HFFc6 (cell line): Measurements from ENCODE around the gene TSFM. TPM values are rescaled to one million over a fixed set of nuclear protein-coding genes. Genes with fewer than 3 reads are reported as not detected.

Experiments
- DNase-seq: peaks from one replicate; pipeline ENCODE4 v3.0.0-alpha.2; 2018
- H3K27ac Mint-ChIP-seq: 2 replicates; pipeline ENCODE4 v1.8.0; 2020; ENCODE audit warnings: mild to moderate bottlenecking, mixed read lengths
- H3K27me3 Mint-ChIP-seq: 2 replicates; pipeline ENCODE4 v1.8.0; 2021; ENCODE audit warnings: mild to moderate bottlenecking, moderate library complexity, mixed read lengths; ENCODE audit not compliant: insufficient read depth
- H3K36me3 Mint-ChIP-seq: 2 replicates; pipeline ENCODE4 v1.8.0; 2021; ENCODE audit warnings: low read depth, mixed read lengths
- H3K4me1 Mint-ChIP-seq: 2 replicates; pipeline ENCODE4 v1.8.0; 2020; ENCODE audit warnings: low read depth, mixed read lengths
- H3K4me3 Mint-ChIP-seq: 2 replicates; pipeline ENCODE4 v1.8.0; 2020; ENCODE audit warnings: mild to moderate bottlenecking, moderate library complexity, mixed read lengths
- H3K9me3 Mint-ChIP-seq: 2 replicates; pipeline ENCODE4 v1.8.0; 2020; ENCODE audit warnings: mild to moderate bottlenecking, mixed read lengths
- long read RNA-seq: library from polyadenylated mRNA; unstranded; transcript quantifications from one replicate; pipeline ENCODE4 v2.0.0, GENCODE V29; 2019
- total RNA-seq, 6 experiments: library from RNA; stranded (reverse); fragmentation: NEBNext Ultra II Directional; extraction: Animal tissue kit (Norgen Biotek cat#: 25700); gene quantifications; 2 replicates in 1 of 6; 3 replicates in 5 of 6; pipeline ENCODE4 v1.2.3, GENCODE V29; 2021
- TF ChIP-seq, protein P1 (sequence below): fragments of 200-600 bp; sonication (generic); IDR thresholded peaks from 2 replicates; pipeline ENCODE4 v1.5.0; 2021; ENCODE audit warnings: antibody characterized with exemption, mild to moderate bottlenecking

The TSFM gene
- total RNA-seq = 10 to 100 TPM; 28.6 to 36.8 (median 33.7) TPM
- long read RNA-seq, transcript TSFM-204 (6 exons, 2,192 nt) = major isoform, 35 of 45 reads
- long read RNA-seq, partial matches to known transcripts = 2 of 45 reads
- long read RNA-seq, other reads (novel, unspliced or antisense) = 5 of 45 reads

DNA sequence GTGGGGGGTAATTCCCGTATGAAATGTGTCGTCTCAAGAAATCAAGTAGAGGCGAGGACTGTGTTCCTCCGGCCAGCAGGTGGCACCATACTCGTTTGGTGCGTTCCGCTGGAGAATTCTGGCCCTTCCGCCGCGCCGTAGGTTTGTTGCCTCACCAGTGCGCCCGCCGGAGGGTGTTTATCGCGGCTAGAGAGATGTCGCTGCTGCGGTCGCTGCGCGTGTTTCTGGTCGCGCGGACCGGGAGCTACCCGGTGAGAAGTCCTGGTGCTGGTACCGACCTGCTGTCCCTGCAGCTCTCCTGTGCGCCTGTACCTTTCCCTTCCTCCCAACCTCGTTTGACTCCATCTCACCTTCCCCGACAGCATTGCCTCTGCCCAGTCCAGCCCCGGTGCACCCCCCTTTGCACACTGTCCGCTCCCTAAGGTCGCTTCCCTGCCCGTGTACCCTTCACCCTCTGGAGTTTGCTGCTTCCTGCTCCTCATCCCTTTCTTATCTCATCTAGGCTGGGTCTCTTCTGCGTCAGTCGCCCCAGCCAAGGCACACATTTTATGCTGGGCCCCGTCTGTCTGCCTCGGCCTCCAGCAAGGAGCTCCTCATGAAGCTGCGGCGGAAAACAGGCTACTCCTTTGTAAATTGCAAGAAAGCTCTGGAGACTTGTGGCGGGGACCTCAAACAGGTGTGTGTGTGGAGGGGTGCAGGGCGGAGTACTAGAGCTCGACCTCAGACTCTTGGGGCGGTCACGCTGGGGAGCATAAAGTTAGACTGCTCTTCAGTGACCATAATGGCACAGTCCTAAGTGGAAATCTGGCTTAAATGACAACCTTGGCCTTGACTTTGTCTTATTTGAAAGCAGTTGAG lies at the start of gene TSFM:
Gene TSFM, plus strand, starts transcription at position 180 of the 858 bp plus-strand sequence. Its CDS starts 15 bp downstream, at position 195.
- peaks cover 28% of the 10 kb centered on the region for H3K36me3 Mint-ChIP-seq
- peak within 1 kb of the TSS; percentile 97 for H3K4me3 Mint-ChIP-seq
- TF ChIP-seq, protein P1, sequence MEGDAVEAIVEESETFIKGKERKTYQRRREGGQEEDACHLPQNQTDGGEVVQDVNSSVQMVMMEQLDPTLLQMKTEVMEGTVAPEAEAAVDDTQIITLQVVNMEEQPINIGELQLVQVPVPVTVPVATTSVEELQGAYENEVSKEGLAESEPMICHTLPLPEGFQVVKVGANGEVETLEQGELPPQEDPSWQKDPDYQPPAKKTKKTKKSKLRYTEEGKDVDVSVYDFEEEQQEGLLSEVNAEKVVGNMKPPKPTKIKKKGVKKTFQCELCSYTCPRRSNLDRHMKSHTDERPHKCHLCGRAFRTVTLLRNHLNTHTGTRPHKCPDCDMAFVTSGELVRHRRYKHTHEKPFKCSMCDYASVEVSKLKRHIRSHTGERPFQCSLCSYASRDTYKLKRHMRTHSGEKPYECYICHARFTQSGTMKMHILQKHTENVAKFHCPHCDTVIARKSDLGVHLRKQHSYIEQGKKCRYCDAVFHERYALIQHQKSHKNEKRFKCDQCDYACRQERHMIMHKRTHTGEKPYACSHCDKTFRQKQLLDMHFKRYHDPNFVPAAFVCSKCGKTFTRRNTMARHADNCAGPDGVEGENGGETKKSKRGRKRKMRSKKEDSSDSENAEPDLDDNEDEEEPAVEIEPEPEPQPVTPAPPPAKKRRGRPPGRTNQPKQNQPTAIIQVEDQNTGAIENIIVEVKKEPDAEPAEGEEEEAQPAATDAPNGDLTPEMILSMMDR = peak; percentile 97
- no peaks in the 10 kb centered on the region for H3K9me3 Mint-ChIP-seq
- peaks cover 2% of the 10 kb centered on the region; the same call in 1 of the 2 replicates for H3K27me3 Mint-ChIP-seq
- peaks cover 22% of the 10 kb centered on the region for H3K4me1 Mint-ChIP-seq
- peak within 1 kb of the TSS; percentile 85 for H3K27ac Mint-ChIP-seq
- DNase-seq = peak; percentile 93

DNA sequence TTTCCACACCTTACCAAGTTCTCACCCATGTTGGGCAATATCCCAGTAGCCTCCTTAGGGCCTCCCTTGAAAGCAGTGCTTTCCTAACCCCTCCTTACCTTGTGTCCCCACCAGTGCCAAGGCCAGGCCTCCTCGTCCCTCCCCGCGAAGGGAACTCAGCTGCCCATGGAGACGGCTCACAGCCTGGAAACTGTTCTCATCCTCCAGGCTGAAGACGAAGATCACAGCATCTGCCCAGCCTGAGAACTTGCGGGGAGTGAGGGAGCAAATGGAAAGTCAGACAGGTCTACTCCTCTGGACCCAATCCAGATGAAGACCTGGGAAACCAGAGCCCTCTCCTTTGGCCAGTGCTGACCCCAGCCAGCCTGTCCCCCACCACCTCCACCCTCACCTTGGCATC lies 48.7 kb upstream of the TSFM start:
- peaks cover 14% of the 10 kb centered on the region for H3K27me3 Mint-ChIP-seq
- H3K9me3 Mint-ChIP-seq = no peaks in the 10 kb centered on the region
- H3K36me3 Mint-ChIP-seq = no peaks in the 10 kb centered on the region

DNA sequence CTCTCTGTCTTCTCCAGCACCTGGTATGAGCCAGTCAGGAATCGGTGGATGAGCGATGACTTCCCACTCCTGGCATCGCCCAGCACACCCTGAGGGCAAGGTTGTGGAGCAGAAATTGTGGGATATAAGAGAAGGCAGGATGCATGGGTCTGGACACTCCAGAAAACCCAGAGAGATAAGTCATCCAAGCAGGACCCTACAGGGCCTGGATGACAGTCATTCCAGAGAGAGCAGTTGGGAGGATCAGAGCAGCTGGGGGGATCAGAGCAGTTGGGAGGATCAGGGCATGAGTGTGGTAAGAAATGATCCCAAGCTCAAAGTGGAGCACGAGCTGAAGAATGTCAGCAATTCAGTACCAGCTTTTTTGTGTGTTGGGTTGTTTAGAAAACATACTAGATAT lies 48.0 kb upstream of the TSFM start:
- Mint-ChIP-seq H3K27ac (peak overlapping the region; percentile 30), H3K27me3 (peaks cover 19% of the 10 kb centered on the region), H3K36me3 (no peaks in the 10 kb centered on the region), H3K4me1 (peaks cover 34% of the 10 kb centered on the region), H3K4me3 (no peak overlapping the region), H3K9me3 (no peaks in the 10 kb centered on the region)
- peak; percentile 30 for DNase-seq
- TF ChIP-seq, protein P1 = no peak

More for the DNA sequence above, 48.7 kb upstream of the TSFM start:
- peaks cover 34% of the 10 kb centered on the region for H3K4me1 Mint-ChIP-seq
- no peak overlapping the region for H3K27ac Mint-ChIP-seq
- TF ChIP-seq, protein P1 = no peak
- H3K4me3 Mint-ChIP-seq = no peak overlapping the region
- no peak for DNase-seq

DNA sequence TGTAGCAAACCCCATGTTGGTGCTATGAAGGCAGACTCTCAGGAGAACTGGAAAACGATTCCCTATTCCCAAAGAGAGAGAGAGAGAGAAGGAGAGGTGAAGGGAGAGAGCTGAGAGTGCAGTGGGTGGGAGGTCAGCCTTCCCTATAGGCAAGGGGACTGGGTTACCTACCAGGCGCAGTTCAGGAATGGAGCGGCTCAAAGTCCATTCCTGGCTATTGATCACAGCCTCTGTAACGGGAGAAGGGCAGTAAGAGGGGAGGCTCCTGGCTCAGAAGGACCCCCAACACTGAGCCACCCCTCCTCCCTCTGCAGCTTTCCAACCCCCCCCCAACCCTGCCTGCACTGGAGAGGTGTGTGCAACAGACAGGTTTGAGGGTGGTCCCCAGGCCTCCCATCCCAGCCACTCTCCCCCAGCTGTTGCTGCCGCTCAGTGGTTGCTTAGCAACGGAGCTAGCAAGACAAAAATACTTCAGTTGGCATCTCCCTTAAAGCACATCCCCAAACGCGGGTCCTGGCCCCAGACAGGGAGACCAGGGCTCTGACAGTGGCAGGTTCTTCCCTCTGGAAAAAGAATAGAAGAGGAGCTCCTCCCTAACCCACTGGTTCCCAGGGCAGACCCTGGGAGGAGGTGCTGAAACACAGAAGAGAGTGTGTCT lies 47.3 kb upstream of the TSFM start:
- Mint-ChIP-seq H3K27me3 (peaks cover 21% of the 10 kb centered on the region), H3K4me3 (peak overlapping the region; percentile 42; the same call in 1 of the 2 replicates), H3K27ac (peak overlapping the region; percentile 59), H3K9me3 (no peaks in the 10 kb centered on the region), H3K4me1 (peaks cover 34% of the 10 kb centered on the region), H3K36me3 (no peaks in the 10 kb centered on the region)
- no peak for DNase-seq
- TF ChIP-seq, protein P1 = no peak

DNA sequence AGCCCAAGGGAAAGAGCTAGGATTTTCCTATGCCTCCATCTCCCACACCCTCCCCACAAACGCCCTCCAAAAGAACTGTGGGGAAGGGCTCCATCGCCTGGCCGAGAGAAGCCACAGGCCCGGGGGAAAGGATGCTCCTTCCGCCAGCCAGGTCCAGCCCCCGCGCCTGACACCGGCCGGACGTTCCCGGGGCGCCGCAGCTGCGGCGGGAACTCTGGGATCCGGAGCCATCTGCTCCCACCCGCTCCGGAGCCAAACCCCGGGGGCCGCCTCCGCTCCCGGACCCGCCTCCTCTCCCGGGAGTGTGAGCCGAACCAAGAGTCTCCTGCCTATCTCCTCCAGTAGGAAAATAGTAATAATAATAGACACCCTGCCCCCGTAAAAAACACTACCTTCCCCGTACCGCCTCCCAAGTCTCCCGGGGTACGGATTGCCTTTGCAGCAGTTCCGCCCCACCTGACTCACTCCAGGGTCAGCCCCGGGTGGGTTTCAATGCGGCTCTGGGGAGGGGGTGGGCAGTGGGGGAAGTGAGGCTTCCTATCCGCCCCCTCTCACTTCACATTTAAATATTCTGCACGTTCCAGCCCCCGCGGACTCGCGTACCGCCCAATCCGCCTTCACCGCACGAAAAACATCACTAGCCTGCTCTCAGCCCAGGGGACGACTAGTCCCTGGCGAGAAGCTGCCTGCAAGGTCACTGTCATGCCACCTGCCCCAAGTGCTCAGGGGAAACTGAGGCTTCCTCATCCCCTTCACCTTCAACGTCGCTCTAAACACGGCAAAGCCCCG lies 46.4 kb upstream of the TSFM start:
- Mint-ChIP-seq H3K27me3 (peaks cover 29% of the 10 kb centered on the region), H3K4me3 (peak overlapping the region; percentile 73), H3K27ac (peak overlapping the region; percentile 59; the same call in 1 of the 2 replicates), H3K36me3 (no peaks in the 10 kb centered on the region), H3K4me1 (peaks cover 34% of the 10 kb centered on the region), H3K9me3 (no peaks in the 10 kb centered on the region)
- TF ChIP-seq, protein P1 = peak; percentile 52
- no peak for DNase-seq
